Gastrocnemius medialis (tissue), 4 donors: Measurements from ENCODE around the gene SORCS1. TPM values are rescaled to one million over a fixed set of nuclear protein-coding genes. Genes with fewer than 3 reads are reported as not detected.
A peak's percentile ranks its signal among the peaks of the same experiment; 100 is the strongest.

ENCODE experiments used
- ATAC-seq, 2 donors: fragments of 150-250 bp; one replicate each; pipeline ENCODE4 v1.9.1; 2016
- DNase-seq, 2 donors: peaks; one replicate each; pipeline ENCODE4 v3.0.0-alpha.2; 2019
- H3K27ac ChIP-seq, 4 donors: fragments of 200-600 bp; sonication (generic); 1 replicate in 1 of 4; 2 replicates in 3 of 4; pipeline ENCODE4 v1.5.1; 2016 to 2018; ENCODE audit warnings: mild to moderate bottlenecking in 2 of 4, moderate library complexity in 1 of 4
- H3K27me3 ChIP-seq, 3 donors: fragments of 200-600 bp; sonication (generic) in 2 of 3; 1 replicate in 1 of 3; 2 replicates in 2 of 3; pipeline versions ENCODE4 v1.5.1 to v1.6.0; 2016 to 2019; ENCODE audit warnings: mild to moderate bottlenecking in 1 of 3, moderate library complexity in 1 of 3
- H3K36me3 ChIP-seq, 2 donors: fragments of 200-600 bp; sonication (generic) in 1 of 2; one replicate each; pipeline ENCODE4 v1.5.1; 2017 to 2018
- H3K4me1 ChIP-seq, 2 donors: fragments of 200-600 bp; sonication (generic) in 1 of 2; one replicate each; pipeline ENCODE4 v1.5.1; 2016 to 2017; ENCODE audit warnings: mild to moderate bottlenecking in 2 of 2
- H3K4me3 ChIP-seq, 4 donors: fragments of 200-600 bp; sonication (generic) in 3 of 4; 1 replicate in 1 of 4; 2 replicates in 3 of 4; pipeline ENCODE4 v1.5.1; 2016 to 2019; ENCODE audit warnings: mild to moderate bottlenecking in 2 of 4
- H3K9me3 ChIP-seq, 3 donors: fragments of 200-600 bp; sonication (generic) in 2 of 3; 1 replicate in 1 of 3; 2 replicates in 2 of 3; pipeline ENCODE4 v1.5.1; 2016 to 2019
- POLR2A ChIP-seq, 2 donors: fragments of 450-650 bp; IDR thresholded peaks; one replicate each; pipeline ENCODE4 v1.6.1; 2017; ENCODE audit warnings: antibody characterized with exemption in 2 of 2, mild to moderate bottlenecking in 2 of 2, moderate library complexity in 2 of 2
- in situ Hi-C, 4 donors: fragments of 200-750 bp; cut with MboI; loops; one replicate each; pipeline versions ENCODE4 v1.15.0 to v1.8.0; 2017; ENCODE audit warnings: low sequenced_read_pairs in 4 of 4
- intact Hi-C: fragments of 100-400 bp; cut with DNase I; formaldehyde crosslinking; loops from one replicate; pipeline ENCODE4 v1.15.1; 2023; ENCODE audit warnings: low total_unique reads
- total RNA-seq, 4 donors: library from RNA; depleted of rRNA; stranded (reverse); fragments of >200 nt; gene quantifications; one replicate each; pipeline versions ENCODE4 v1.1.0 to v1.2.3, GENCODE V29; 2016
- TF ChIP-seq, protein P1 (sequence below), 5 experiments: fragments of 450-650 bp in 3 of 5; fragments of 200-600 bp in 2 of 5; sonication (generic) in 2 of 5; IDR thresholded peaks in 4 of 5; conservative IDR thresholded peaks in 1 of 5; 1 replicate in 4 of 5; 2 replicates in 1 of 5; pipeline ENCODE4 v1.5.1; 2016 to 2019; ENCODE audit warnings: antibody characterized with exemption in 5 of 5, mild to moderate bottlenecking in 3 of 5, moderate library complexity in 3 of 5

Gene SORCS1
- total RNA-seq, 4 donors from 2014 or later, result 0.02 to 0.36 (median 0.24) TPM; not detected in 1

DNA sequence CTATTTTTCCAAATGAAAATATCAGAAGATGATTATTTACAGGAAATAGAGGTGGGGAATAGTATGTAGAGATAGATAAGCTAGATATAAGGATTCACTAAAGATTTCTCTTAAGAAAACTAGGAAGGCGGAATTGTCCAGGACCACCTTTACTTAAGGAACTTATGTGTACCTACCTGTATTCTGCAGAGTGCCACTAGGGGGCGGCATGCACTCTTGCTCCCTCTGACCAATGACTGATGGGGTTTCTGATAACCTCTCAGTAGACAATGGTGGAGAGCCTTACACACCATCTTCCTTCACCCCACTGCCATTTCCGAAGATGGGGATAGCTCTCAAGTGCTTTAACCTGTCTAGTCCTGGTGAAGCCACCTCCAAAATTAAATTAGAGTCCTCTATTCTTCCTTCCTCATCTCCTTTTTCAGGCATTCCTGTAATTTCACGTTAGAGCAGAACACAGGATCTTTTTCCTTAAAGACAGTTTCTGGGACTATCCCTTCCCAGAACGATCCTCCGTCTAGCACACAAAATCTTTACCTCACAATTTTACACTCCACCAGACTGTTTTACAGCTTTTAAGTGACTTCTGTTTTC, 453.1 kb downstream of the SORCS1 start:
- in situ Hi-C loops (no loop called here), intact Hi-C loops (no loop called here)
- Histone ChIP-seq H3K27ac (no peak overlapping the region), H3K4me3 (no peak overlapping the region), H3K36me3 (no peaks in the 10 kb centered on the region), H3K27me3 (no peaks in the 10 kb centered on the region), H3K4me1 (no peaks in the 10 kb centered on the region), H3K9me3 (no peaks in the 10 kb centered on the region)
- DNase-seq (peak in 1 of 2 donors; percentile 15), ATAC-seq (no peak)
- TF ChIP-seq, protein P1, sequence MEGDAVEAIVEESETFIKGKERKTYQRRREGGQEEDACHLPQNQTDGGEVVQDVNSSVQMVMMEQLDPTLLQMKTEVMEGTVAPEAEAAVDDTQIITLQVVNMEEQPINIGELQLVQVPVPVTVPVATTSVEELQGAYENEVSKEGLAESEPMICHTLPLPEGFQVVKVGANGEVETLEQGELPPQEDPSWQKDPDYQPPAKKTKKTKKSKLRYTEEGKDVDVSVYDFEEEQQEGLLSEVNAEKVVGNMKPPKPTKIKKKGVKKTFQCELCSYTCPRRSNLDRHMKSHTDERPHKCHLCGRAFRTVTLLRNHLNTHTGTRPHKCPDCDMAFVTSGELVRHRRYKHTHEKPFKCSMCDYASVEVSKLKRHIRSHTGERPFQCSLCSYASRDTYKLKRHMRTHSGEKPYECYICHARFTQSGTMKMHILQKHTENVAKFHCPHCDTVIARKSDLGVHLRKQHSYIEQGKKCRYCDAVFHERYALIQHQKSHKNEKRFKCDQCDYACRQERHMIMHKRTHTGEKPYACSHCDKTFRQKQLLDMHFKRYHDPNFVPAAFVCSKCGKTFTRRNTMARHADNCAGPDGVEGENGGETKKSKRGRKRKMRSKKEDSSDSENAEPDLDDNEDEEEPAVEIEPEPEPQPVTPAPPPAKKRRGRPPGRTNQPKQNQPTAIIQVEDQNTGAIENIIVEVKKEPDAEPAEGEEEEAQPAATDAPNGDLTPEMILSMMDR (IDR thresholded peaks at IDR 0.05 in 4 of 5, conservative IDR thresholded peaks at IDR 0.05 in 1 of 5), result peak in 3 of 5 experiments; percentile 13 to 44 (median 22)
- no peak for TF ChIP-seq POLR2A (IDR thresholded peaks at IDR 0.05)

DNA sequence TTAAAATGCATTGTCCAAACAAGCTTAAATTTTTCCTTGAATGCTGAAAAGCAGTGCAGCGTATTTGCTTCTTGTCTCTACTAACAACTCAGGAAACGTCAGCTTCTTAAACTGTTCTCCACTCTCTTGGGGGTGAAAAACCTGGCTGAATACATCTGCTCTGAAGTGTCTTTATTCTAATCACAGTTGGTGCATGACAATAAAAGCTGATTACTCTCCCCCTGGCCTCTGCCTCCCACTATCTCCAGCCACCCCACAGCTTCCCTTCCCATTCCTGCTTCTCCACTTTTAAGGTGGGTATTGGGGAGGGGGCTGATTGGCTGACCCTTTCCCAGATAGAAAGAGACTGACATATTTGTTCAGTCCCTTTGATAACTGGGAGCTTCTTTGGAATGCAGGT, 456.0 kb downstream of the SORCS1 start:
- intact Hi-C loops, result no loop called here
- TF ChIP-seq POLR2A (IDR thresholded peaks at IDR 0.05), result no peak
- TF ChIP-seq, protein P1 (IDR thresholded peaks at IDR 0.05 in 4 of 5, conservative IDR thresholded peaks at IDR 0.05 in 1 of 5), result no peak
- Histone ChIP-seq H3K27me3 (no peaks in the 10 kb centered on the region), H3K9me3 (no peaks in the 10 kb centered on the region), H3K4me3 (no peak overlapping the region), H3K4me1 (no peaks in the 10 kb centered on the region), H3K27ac (no peak overlapping the region), H3K36me3 (no peaks in the 10 kb centered on the region)
- in situ Hi-C loops, result no loop called here
- no peak for DNase-seq
- no peak for ATAC-seq

DNA sequence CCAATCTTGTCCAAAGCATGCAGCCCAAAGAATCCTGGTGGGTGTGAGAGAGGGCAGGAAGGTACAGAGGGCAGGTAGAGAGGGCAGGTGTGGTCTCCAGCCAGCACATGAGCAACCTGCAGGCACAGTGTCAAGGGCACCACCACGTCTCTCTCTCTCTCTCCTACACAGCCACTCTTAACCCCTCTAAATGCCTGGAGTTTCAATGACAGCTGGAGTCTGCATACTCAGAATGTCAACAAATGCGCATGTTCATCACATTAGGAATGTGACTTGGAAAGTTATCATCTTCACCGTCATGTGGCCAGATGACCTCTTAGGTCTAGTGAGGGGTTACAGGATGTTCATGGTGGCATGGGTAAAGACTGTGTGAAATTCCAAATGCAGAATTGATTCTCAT, 456.8 kb downstream of the SORCS1 start:
- Histone ChIP-seq H3K27me3 (no peaks in the 10 kb centered on the region), H3K27ac (no peak overlapping the region), H3K4me3 (no peak overlapping the region), H3K9me3 (no peaks in the 10 kb centered on the region), H3K36me3 (no peaks in the 10 kb centered on the region), H3K4me1 (no peaks in the 10 kb centered on the region)
- DNase-seq, result no peak
- intact Hi-C loops (no loop called here), in situ Hi-C loops (no loop called here)
- ATAC-seq, result no peak
- TF ChIP-seq, protein P1 (IDR thresholded peaks at IDR 0.05 in 4 of 5, conservative IDR thresholded peaks at IDR 0.05 in 1 of 5), result no peak

DNA sequence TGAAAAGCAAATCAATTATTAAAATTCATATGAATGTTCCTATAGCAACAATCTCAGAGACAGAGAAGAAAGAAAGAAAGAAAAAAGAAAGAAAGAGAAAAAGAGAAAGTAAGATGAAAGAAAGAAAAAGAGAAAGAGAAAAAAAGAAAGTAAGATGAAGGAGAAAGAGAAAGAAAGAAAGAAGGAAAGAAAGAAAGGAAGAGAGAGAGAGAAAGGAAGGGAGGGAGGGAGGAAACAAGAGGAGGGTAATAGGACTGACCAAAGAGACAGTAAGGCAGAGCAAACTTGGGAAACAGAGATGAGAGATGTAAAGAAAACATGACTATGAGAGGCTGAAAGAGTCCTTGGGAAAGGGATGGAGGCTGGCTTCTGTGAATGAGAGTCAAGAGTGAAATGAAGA, 458.4 kb downstream of the SORCS1 start:
- Histone ChIP-seq H3K4me1 (no peaks in the 10 kb centered on the region), H3K27me3 (no peaks in the 10 kb centered on the region), H3K36me3 (no peaks in the 10 kb centered on the region), H3K4me3 (no peak overlapping the region), H3K27ac (no peak overlapping the region), H3K9me3 (no peaks in the 10 kb centered on the region)
- DNase-seq (no peak), ATAC-seq (no peak)
- in situ Hi-C loops (no loop called here), intact Hi-C loops (no loop called here)
- TF ChIP-seq, protein P1 (IDR thresholded peaks at IDR 0.05 in 4 of 5, conservative IDR thresholded peaks at IDR 0.05 in 1 of 5), result no peak
- no peak for TF ChIP-seq POLR2A (IDR thresholded peaks at IDR 0.05)

DNA sequence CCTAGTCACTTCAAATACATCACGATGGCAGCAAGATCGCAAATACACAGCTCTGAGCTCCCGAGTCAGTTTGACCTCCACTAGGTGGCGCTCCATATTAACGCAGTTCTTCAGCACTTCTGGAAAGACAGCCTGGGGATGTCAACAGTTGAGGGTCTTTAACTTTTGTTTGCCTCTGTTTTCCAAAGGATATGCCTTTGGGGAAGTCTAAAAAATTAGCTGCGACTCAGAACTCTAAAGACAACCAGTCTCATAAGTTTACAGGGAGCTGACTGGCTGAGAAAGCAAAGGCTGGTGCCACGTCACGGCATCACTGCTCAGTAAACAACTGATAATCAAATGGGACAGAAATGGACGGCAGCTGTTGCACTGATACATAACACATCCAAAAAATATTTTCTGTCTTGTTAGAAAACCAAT, 458.8 kb downstream of the SORCS1 start:
- no peaks in the 10 kb centered on the region for H3K36me3 ChIP-seq
- no peaks in the 10 kb centered on the region for H3K27me3 ChIP-seq
- in situ Hi-C loops, result no loop called here
- H3K4me1 ChIP-seq, result no peaks in the 10 kb centered on the region
- TF ChIP-seq, protein P1 (IDR thresholded peaks at IDR 0.05 in 4 of 5, conservative IDR thresholded peaks at IDR 0.05 in 1 of 5), result peak in 4 of 5 experiments; percentile 10 to 54 (median 36)
- TF ChIP-seq POLR2A (IDR thresholded peaks at IDR 0.05), result no peak
- H3K4me3 ChIP-seq, result no peak overlapping the region
- H3K27ac ChIP-seq, result no peak overlapping the region
- DNase-seq (peak in 1 of 2 donors; percentile 17), ATAC-seq (no peak)
- H3K9me3 ChIP-seq, result no peaks in the 10 kb centered on the region
- intact Hi-C loops, result no loop called here
